ENCODE results near the gene AP1S2.

Gene AP1S2

DNA sequence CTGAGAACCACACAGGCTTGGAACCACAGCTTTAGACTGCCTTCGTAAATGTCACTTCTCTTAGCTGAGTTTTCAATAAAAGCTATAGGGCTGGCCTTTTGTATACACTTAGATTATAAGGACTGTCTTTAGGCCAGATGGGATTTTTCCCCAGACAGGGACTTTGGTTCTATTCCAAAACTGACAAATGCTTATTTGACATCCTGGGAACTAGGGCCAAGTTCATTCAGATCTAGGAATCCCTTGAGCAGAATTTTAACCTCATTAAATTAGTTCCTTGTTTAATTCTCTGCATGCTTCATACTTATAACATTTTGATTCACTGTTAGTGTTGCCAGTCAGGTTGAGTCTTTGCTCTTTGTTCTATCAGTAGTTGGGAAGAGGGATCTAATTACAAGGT is 41.2 kb downstream of the AP1S2 start:
- DNase-seq: no peak
- TF ChIP-seq GATA1 (IDR thresholded peaks at IDR 0.05; ENCODE audit: low read depth, low read length) (no peak), POLR2A (IDR thresholded peaks at IDR 0.05; ENCODE audit: low read length) (no peak)

DNA sequence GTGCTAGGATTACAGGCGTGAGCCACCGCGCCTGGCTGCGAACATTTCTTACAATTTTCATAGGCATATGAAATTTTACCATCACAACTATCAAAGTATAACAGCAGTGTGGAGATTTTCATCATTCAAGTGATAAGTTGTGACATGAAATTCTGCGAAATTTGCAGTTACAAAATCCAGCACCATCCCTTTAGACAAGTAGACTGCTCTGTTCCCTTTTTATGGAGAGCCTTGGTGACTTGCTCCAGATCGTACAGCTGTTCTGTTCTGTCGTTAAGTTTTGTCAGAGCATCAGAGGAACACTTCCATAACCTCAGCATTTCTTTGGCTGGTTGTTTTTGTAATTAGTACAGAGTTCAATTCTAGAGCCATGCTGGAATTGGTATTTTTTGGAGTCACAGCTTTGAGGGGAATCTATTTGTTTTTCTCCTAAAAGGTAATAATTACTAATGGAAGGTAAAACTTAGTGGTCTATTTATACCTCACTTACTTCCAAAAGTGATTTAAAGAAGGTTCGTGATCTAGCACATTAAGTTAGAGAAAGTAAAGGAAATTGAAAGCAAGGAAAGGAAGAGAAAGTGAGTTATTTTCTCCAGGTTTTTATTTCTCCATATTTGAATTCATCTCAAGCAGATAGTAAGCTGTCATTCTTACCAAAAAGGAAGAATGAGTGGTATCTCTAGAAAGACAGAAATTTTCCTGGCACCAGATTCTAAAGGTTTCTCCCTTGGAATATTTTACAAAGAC is 42.2 kb downstream of the AP1S2 start:
- TF ChIP-seq GATA1 (IDR thresholded peaks at IDR 0.05; ENCODE audit: low read depth, low read length): no peak
- TF ChIP-seq POLR2A (IDR thresholded peaks at IDR 0.05; ENCODE audit: low read length): no peak
- DNase-seq: no peak

- TF ChIP-seq POLR2A (IDR thresholded peaks at IDR 0.05; ENCODE audit: low read length): no peak
- no peak for TF ChIP-seq GATA1 (IDR thresholded peaks at IDR 0.05; ENCODE audit: low read depth, low read length)
- DNase-seq: no peak
These were observed 46.4 kb downstream of the AP1S2 start for GRCh38 chrX:15808254-15808653.

- TF ChIP-seq GATA1 (IDR thresholded peaks at IDR 0.05; ENCODE audit: low read depth, low read length) (no peak), POLR2A (IDR thresholded peaks at IDR 0.05; ENCODE audit: low read length) (no peak)
- DNase-seq: no peak
These were observed 50.0 kb downstream of the AP1S2 start for GRCh38 chrX:15804563-15804962.

- DNase-seq: no peak
- TF ChIP-seq GATA1 (IDR thresholded peaks at IDR 0.05; ENCODE audit: low read depth, low read length) (no peak), POLR2A (IDR thresholded peaks at IDR 0.05; ENCODE audit: low read length) (no peak)
These were observed 56.9 kb downstream of the AP1S2 start for GRCh38 chrX:15797707-15798106.

DNA sequence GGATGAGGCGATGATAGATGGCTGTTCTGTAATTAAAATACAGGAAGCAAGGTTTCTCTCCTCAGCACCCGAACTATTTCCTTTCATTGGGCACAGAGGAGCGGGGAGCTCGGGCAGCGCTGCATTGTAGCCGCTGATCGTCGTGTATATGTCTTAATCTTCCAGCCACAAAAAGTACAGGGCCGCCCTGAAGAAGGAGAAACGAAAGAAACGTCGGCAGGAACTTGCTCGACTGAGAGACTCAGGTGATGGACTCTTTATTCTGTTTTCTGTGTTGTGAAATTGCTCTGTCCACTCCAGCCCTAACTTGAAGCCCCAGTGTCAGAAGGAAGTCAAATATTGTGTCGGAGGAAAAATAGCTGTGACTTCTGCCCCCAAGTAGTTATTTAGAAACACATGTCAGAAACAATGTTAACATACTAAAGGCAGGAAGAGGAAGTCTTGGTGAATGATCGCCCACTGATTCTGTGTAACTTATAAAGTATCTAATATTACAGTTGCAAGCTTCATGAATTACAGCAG is 63.8 kb downstream of the AP1S2 start:
- DNase-seq: peak in 1 of 2 experiments; percentile 28
- TF ChIP-seq POLR2A (IDR thresholded peaks at IDR 0.05; ENCODE audit: low read length): no peak
- TF ChIP-seq GATA1 (IDR thresholded peaks at IDR 0.05; ENCODE audit: low read depth, low read length): no peak

GRCh38 chrX:15789979-15790768 is 64.4 kb downstream of the AP1S2 start, which contains the start of gene ZRSR2:
Gene ZRSR2, plus strand, starts transcription at chrX:15790484. Its CDS starts 12 bp downstream, at chrX:15790496.
- TF ChIP-seq POLR2A (IDR thresholded peaks at IDR 0.05; ENCODE audit: low read length): peak; percentile 67
- no peak for TF ChIP-seq GATA1 (IDR thresholded peaks at IDR 0.05; ENCODE audit: low read depth, low read length)
- peak; percentile 83 to 85 for DNase-seq

- TF ChIP-seq POLR2A (IDR thresholded peaks at IDR 0.05; ENCODE audit: low read length): no peak
- no peak for TF ChIP-seq GATA1 (IDR thresholded peaks at IDR 0.05; ENCODE audit: low read depth, low read length)
- DNase-seq: no peak
These were observed 67.7 kb downstream of the AP1S2 start for GRCh38 chrX:15786915-15787314.

- no peak for DNase-seq
- no peak for TF ChIP-seq GATA1 (IDR thresholded peaks at IDR 0.05; ENCODE audit: low read depth, low read length)
- no peak for TF ChIP-seq POLR2A (IDR thresholded peaks at IDR 0.05; ENCODE audit: low read length)
These were observed 69.3 kb downstream of the AP1S2 start for GRCh38 chrX:15785176-15785750.

GRCh38 chrX:15781961-15782699 is 72.5 kb downstream of the AP1S2 start:
- no peak for DNase-seq
- TF ChIP-seq GATA1 (IDR thresholded peaks at IDR 0.05; ENCODE audit: low read depth, low read length) (no peak), POLR2A (IDR thresholded peaks at IDR 0.05; ENCODE audit: low read length) (no peak)
